HG03097 (cell line): Measurements from ENCODE around the gene TMEM39B.
"Not testable (repeated sequence)": the region's sequence is repeated elsewhere in the genome, so short reads cannot be mapped to it uniquely, and the experiment has no call there.

Source experiments
- ATAC-seq: cut with Tn5 transposase; IDR thresholded peaks from one replicate; pipeline ENCODE4 v1.9.1; 2021; ENCODE audit not compliant: unreplicated experiment, low FRiP score

TMEM39B gene

GRCh38 chr1:32072622-32073298 is at the start of gene TMEM39B:
Gene TMEM39B, plus strand, starts transcription at chr1:32072939. Its CDS starts 109 bp downstream, at chr1:32073048.
- peak; percentile 87 for ATAC-seq

GRCh38 chr1:32023351-32023750 is 49.4 kb upstream of the TMEM39B start:
- no peak for ATAC-seq

- ATAC-seq, result no peak
Observed at GRCh38 chr1:32025515-32025914, 47.2 kb upstream of the TMEM39B start.

- no peak for ATAC-seq
Observed at GRCh38 chr1:32028746-32029145, 44.0 kb upstream of the TMEM39B start.

- no peak for ATAC-seq
Observed at GRCh38 chr1:32031578-32032274, 41.0 kb upstream of the TMEM39B start.

- no peak for ATAC-seq
Observed at GRCh38 chr1:32032275-32032615, 40.5 kb upstream of the TMEM39B start.

- no peak for ATAC-seq
Observed at GRCh38 chr1:32035119-32035518, 37.6 kb upstream of the TMEM39B start.

- ATAC-seq, result no peak
Observed at GRCh38 chr1:32040711-32041110, 32.0 kb upstream of the TMEM39B start.

- ATAC-seq, result no peak
Observed at GRCh38 chr1:32042330-32042729, 30.4 kb upstream of the TMEM39B start.

- no peak for ATAC-seq
Observed at GRCh38 chr1:32044234-32044633, 28.5 kb upstream of the TMEM39B start.

GRCh38 chr1:32045772-32046171 is 27.0 kb upstream of the TMEM39B start:
- no peak for ATAC-seq

- ATAC-seq, result no peak
Observed at GRCh38 chr1:32047701-32048100, 25.0 kb upstream of the TMEM39B start.

- no peak for ATAC-seq
Observed at GRCh38 chr1:32048440-32048839, 24.3 kb upstream of the TMEM39B start.

GRCh38 chr1:32051706-32052105 is 21.0 kb upstream of the TMEM39B start:
- no peak for ATAC-seq

GRCh38 chr1:32052887-32053286 is 19.9 kb upstream of the TMEM39B start:
- no peak for ATAC-seq

- ATAC-seq, result no peak
Observed at GRCh38 chr1:32055416-32055815, 17.3 kb upstream of the TMEM39B start.

- ATAC-seq, result no peak
Observed at GRCh38 chr1:32056598-32056997, 16.1 kb upstream of the TMEM39B start.

- ATAC-seq, result no peak
Observed at GRCh38 chr1:32060914-32061313, 11.8 kb upstream of the TMEM39B start.

- no peak for ATAC-seq
Observed at GRCh38 chr1:32062867-32063230, 9.9 kb upstream of the TMEM39B start.

- ATAC-seq, result no peak
Observed at GRCh38 chr1:32063261-32063681, 9.5 kb upstream of the TMEM39B start.

GRCh38 chr1:32065613-32066488 is 6.9 kb upstream of the TMEM39B start:
- not testable (repeated sequence) for ATAC-seq
